ENCODE measurements around the gene SP7. TPM values are rescaled to one million over a fixed set of nuclear protein-coding genes. Genes with fewer than 3 reads are reported as not detected.
A peak's percentile ranks its signal among the peaks of the same experiment; 100 is the strongest.

Gene SP7
- total RNA-seq, 1 experiment from 2014 or later = not detected

- Histone ChIP-seq H3K36me3 (ENCODE audit: control insufficient read depth, insufficient read depth, low read length) (no peaks in the 10 kb centered on the region; the same call in 1 of the 2 replicates), H3K27me3 (ENCODE audit: control insufficient read depth, insufficient read depth, low read length) (no peaks in the 10 kb centered on the region), H3K27ac (ENCODE audit: low read length) (peak overlapping the region; percentile 64; the same call in 1 of the 2 replicates), H3K9me3 (ENCODE audit: control insufficient read depth, insufficient read depth, low read depth, low read length) (no peaks in the 10 kb centered on the region), H3K4me1 (ENCODE audit: control insufficient read depth, insufficient read depth, low read length) (peaks cover 10% of the 10 kb centered on the region; the same call in 1 of the 2 replicates), H3K4me3 (ENCODE audit: low read depth in 2 of 2, low read length in 2 of 2) (peak overlapping the region; percentile 60 to 86)
- BruUV-seq (replicated peaks) = no TSS peak
- TF ChIP-seq CTCF (IDR thresholded peaks at IDR 0.05) (peak; percentile 48), POLR2AphosphoS5 (IDR thresholded peaks at IDR 0.05; ENCODE audit: low read depth, low read length) (no peak), TCF7L2 (IDR thresholded peaks at IDR 0.05; ENCODE audit: low read depth, low read length) (peak; percentile 87)
- intact Hi-C loops (cut with micrococcal nuclease; ENCODE audit: unreplicated experiment) = no loop called here
- in situ Hi-C loops (cut with HindIII; ENCODE audit: low pct_unique_long_range_greater_than_20kb, low sequenced_read_pairs) = no loop called here
- ATAC-seq (no peak), DNase-seq (ENCODE audit: low read depth, low spot score) (no peak)
- ChIA-PET POLR2A (interaction anchor here (0.5 to 1.3 kb wide), 3 partner anchors 34 to 159 kb away, joined by 3 to 4 read pairs (median 3); partner anchors contain the start of gene SP1), CTCF (interaction anchor here (0.5 to 2.0 kb wide), 12 partner anchors 11 to 163 kb away, joined by 3 to 19 read pairs (median 4); partner anchors contain the start of gene AAAS)
Measured at GRCh38 chr12:53345486-53346188, 9.5 kb upstream of the SP7 start.

GRCh38 chr12:53344824-53345485 lies 8.8 kb upstream of the SP7 start:
- DNase-seq (ENCODE audit: low read depth, low spot score) = no peak
- peaks cover 10% of the 10 kb centered on the region; the same call in 1 of the 2 replicates for H3K4me1 ChIP-seq (ENCODE audit: control insufficient read depth, insufficient read depth, low read length)
- H3K27ac ChIP-seq (ENCODE audit: low read length) = peak overlapping the region; percentile 64
- H3K4me3 ChIP-seq (ENCODE audit: low read depth in 2 of 2, low read length in 2 of 2) = peak overlapping the region; percentile 60 to 86
- POLR2A ChIA-PET = interaction anchor here (0.5 to 1.3 kb wide), 4 partner anchors 11 to 159 kb away, joined by 3 to 5 read pairs (median 4); partner anchors contain the start of gene SP1
- no peaks in the 10 kb centered on the region for H3K9me3 ChIP-seq (ENCODE audit: control insufficient read depth, insufficient read depth, low read depth, low read length)
- TF ChIP-seq TCF7L2 (IDR thresholded peaks at IDR 0.05; ENCODE audit: low read depth, low read length) (no peak), CTCF (IDR thresholded peaks at IDR 0.05) (peak; percentile 91), REST (IDR thresholded peaks at IDR 0.05; ENCODE audit: insufficient read depth in 1 of 2, low read depth in 2 of 2, low read length in 1 of 2) (no peak), POLR2AphosphoS5 (IDR thresholded peaks at IDR 0.05; ENCODE audit: low read depth, low read length) (no peak), SIN3A (IDR thresholded peaks at IDR 0.05; ENCODE audit: borderline replicate concordance, insufficient read depth, low read depth, low read length) (no peak)
- CTCF ChIA-PET = interaction anchor here (0.5 to 2.0 kb wide), 17 partner anchors 7 to 1058 kb away, joined by 3 to 19 read pairs (median 3); partner anchors contain the start of gene AAAS
- no TSS peak for BruUV-seq (replicated peaks)
- H3K36me3 ChIP-seq (ENCODE audit: control insufficient read depth, insufficient read depth, low read length) = no peaks in the 10 kb centered on the region; the same call in 1 of the 2 replicates
- in situ Hi-C loops (cut with HindIII; ENCODE audit: low pct_unique_long_range_greater_than_20kb, low sequenced_read_pairs) (no loop called here), intact Hi-C loops (cut with micrococcal nuclease; ENCODE audit: unreplicated experiment) (no loop called here)
- ATAC-seq = peak; percentile 90
- H3K27me3 ChIP-seq (ENCODE audit: control insufficient read depth, insufficient read depth, low read length) = no peaks in the 10 kb centered on the region

Measured in Panc1 (cell line).